Right cardiac atrium (tissue), 5 donors: ENCODE measurements around the gene INPP5D. TPM values are rescaled to one million over a fixed set of nuclear protein-coding genes. Genes with fewer than 3 reads are reported as not detected.
"Not testable (repeated sequence)": the region's sequence is repeated elsewhere in the genome, so short reads cannot be mapped to it uniquely, and the experiment has no call there.

Experiments used
- ATAC-seq, 2 donors: fragments of 200-7000 bp; cut with Tn5 transposase; one replicate each; pipeline versions ENCODE4 v1.8.0 to v1.9.1; 2020; ENCODE audit warnings: moderate library complexity in 2 of 2, mild to moderate bottlenecking in 1 of 2
- DNase-seq, 3 donors: peaks; one replicate each; pipeline ENCODE4 v3.0.0-alpha.2; 2020
- H3K27ac ChIP-seq: one replicate; pipeline ENCODE4 v1.5.1; 2013; ENCODE audit warnings: mild to moderate bottlenecking, low read length, control low read depth, moderate library complexity
- H3K27me3 ChIP-seq: one replicate; pipeline ENCODE4 v1.6.1; 2013; ENCODE audit not compliant: control insufficient read depth, insufficient read depth
- H3K4me1 ChIP-seq: one replicate; pipeline ENCODE4 v1.6.1; 2013; ENCODE audit warnings: low read length; ENCODE audit not compliant: control insufficient read depth, insufficient read depth
- H3K4me3 ChIP-seq: one replicate; pipeline ENCODE4 v1.5.1; 2013; ENCODE audit warnings: low read length, control low read depth
- H3K9me3 ChIP-seq: one replicate; pipeline ENCODE4 v1.6.1; 2013; ENCODE audit warnings: low read length; ENCODE audit not compliant: control insufficient read depth
- WGBS: extraction: QIAGEN DNeasy Blood & Tissue Kit; methylation state at CpG from one replicate; pipeline ENCODE4 v1.1.7; 2013; 5-methylcytosine and 5-hydroxymethylcytosine counted together
- intact Hi-C, 4 donors: fragments of 100-400 bp; cut with DNase I; formaldehyde crosslinking; loops; one replicate each; pipeline versions ENCODE4 v1.11.0 to v1.14.0; 2022 to 2023
- polyA plus RNA-seq: library from polyadenylated mRNA; stranded (reverse); fragments of 200-250 nt; gene quantifications from one replicate; pipeline ENCODE4 v1.2.3, GENCODE V29; 2013
- total RNA-seq, 4 donors: library from RNA; stranded (reverse); fragmentation: NEBNext Ultra II Directional; extraction: Animal tissue kit (Norgen Biotek cat#: 25700); gene quantifications; one replicate each; pipeline ENCODE4 v1.2.1, GENCODE V29; 2021
- donor health status: healthy with polysubstance abuse.
- donor health status: DM: no; HTN: yes; CAD: no.
- donor health status: DM: no; HTN: no; CAD: no.
- donor health status: DM: no; HTN: yes; CAD: no; lungs with severe emphysema.
- donor health status: DM: yes; HTN: yes; CAD: no.

The INPP5D gene
- total and polyA plus RNA-seq, 5 donors: 3.6 to 7.8 (median 6.9) TPM

- Histone ChIP-seq H3K27me3 (no peaks in the 10 kb centered on the region), H3K4me3 (no peak overlapping the region), H3K9me3 (no peaks in the 10 kb centered on the region), H3K4me1 (no peaks in the 10 kb centered on the region), H3K27ac (no peak overlapping the region)
- no peak for DNase-seq
- WGBS: 92% methylated on average over 8 of the region's 8 CpGs
- no peak for ATAC-seq
- intact Hi-C loops: no loop called here
Measured at GRCh38 chr2:233185963-233186362, 125.8 kb downstream of the INPP5D start.

GRCh38 chr2:233186851-233187250, 126.7 kb downstream of the INPP5D start:
- Histone ChIP-seq H3K27me3 (no peaks in the 10 kb centered on the region), H3K9me3 (no peaks in the 10 kb centered on the region), H3K4me1 (no peaks in the 10 kb centered on the region), H3K27ac (no peak overlapping the region), H3K4me3 (no peak overlapping the region)
- 93% methylated on average over 5 of the region's 5 CpGs for WGBS
- DNase-seq (no peak), ATAC-seq (no peak)
- intact Hi-C loops: no loop called here

GRCh38 chr2:233189025-233189424, 128.9 kb downstream of the INPP5D start:
- H3K4me1 ChIP-seq: no peaks in the 10 kb centered on the region
- no peaks in the 10 kb centered on the region for H3K27me3 ChIP-seq
- WGBS: 85% methylated on average over 8 of the region's 8 CpGs
- ATAC-seq: peak in 1 of 2 donors; percentile 22
- no peak overlapping the region for H3K27ac ChIP-seq
- DNase-seq: no peak
- intact Hi-C loops: no loop called here
- no peak overlapping the region for H3K4me3 ChIP-seq
- H3K9me3 ChIP-seq: no peaks in the 10 kb centered on the region

- H3K27ac ChIP-seq, H3K27me3 ChIP-seq, intact Hi-C loops, H3K4me3 ChIP-seq, DNase-seq, H3K4me1 ChIP-seq, H3K9me3 ChIP-seq, ATAC-seq: not testable (repeated sequence)
- WGBS: 81% methylated on average over 2 of the region's 2 CpGs
Measured at GRCh38 chr2:233191016-233191415, 130.9 kb downstream of the INPP5D start.

GRCh38 chr2:233193738-233194137, 133.6 kb downstream of the INPP5D start:
- Histone ChIP-seq H3K9me3 (no peaks in the 10 kb centered on the region), H3K27me3 (no peaks in the 10 kb centered on the region), H3K27ac (no peak overlapping the region), H3K4me1 (no peaks in the 10 kb centered on the region), H3K4me3 (no peak overlapping the region)
- 63% methylated on average over 11 of the region's 11 CpGs for WGBS
- ATAC-seq: no peak
- intact Hi-C loops: no loop called here
- DNase-seq: no peak

GRCh38 chr2:233195027-233195426, 134.9 kb downstream of the INPP5D start:
- Histone ChIP-seq H3K27me3 (no peaks in the 10 kb centered on the region), H3K4me1 (no peaks in the 10 kb centered on the region), H3K9me3 (no peaks in the 10 kb centered on the region), H3K4me3 (no peak overlapping the region), H3K27ac (no peak overlapping the region)
- ATAC-seq (no peak), DNase-seq (no peak)
- WGBS: 95% methylated on average over 5 of the region's 5 CpGs
- intact Hi-C loops: no loop called here

GRCh38 chr2:233197022-233197421, 136.9 kb downstream of the INPP5D start:
- 71% methylated on average over 6 of the region's 6 CpGs for WGBS
- no peaks in the 10 kb centered on the region for H3K9me3 ChIP-seq
- H3K4me3 ChIP-seq: no peak overlapping the region
- intact Hi-C loops: no loop called here
- H3K27me3 ChIP-seq: no peaks in the 10 kb centered on the region
- no peaks in the 10 kb centered on the region for H3K4me1 ChIP-seq
- DNase-seq: no peak
- no peak overlapping the region for H3K27ac ChIP-seq
- ATAC-seq: no peak

GRCh38 chr2:233198026-233198425, 137.9 kb downstream of the INPP5D start:
- Histone ChIP-seq H3K9me3 (no peaks in the 10 kb centered on the region), H3K4me1 (no peaks in the 10 kb centered on the region), H3K27ac (no peak overlapping the region), H3K4me3 (no peak overlapping the region), H3K27me3 (no peaks in the 10 kb centered on the region)
- WGBS: 85% methylated on average over 12 of the region's 12 CpGs
- intact Hi-C loops: no loop called here
- DNase-seq: no peak
- ATAC-seq: no peak

- no peak overlapping the region for H3K4me3 ChIP-seq
- intact Hi-C loops: no loop called here
- no peaks in the 10 kb centered on the region for H3K27me3 ChIP-seq
- DNase-seq: no peak
- ATAC-seq: no peak
- H3K9me3 ChIP-seq: no peaks in the 10 kb centered on the region
- no peaks in the 10 kb centered on the region for H3K4me1 ChIP-seq
- H3K27ac ChIP-seq: no peak overlapping the region
- WGBS: 76% methylated on average over 10 of the region's 10 CpGs
Measured at GRCh38 chr2:233199870-233200269, 139.7 kb downstream of the INPP5D start.

- DNase-seq, H3K4me1 ChIP-seq, H3K4me3 ChIP-seq, ATAC-seq, H3K27me3 ChIP-seq, H3K27ac ChIP-seq, intact Hi-C loops, H3K9me3 ChIP-seq: not testable (repeated sequence)
- WGBS: 96% methylated on average over 5 of the region's 5 CpGs
Measured at GRCh38 chr2:233200790-233201189, 140.6 kb downstream of the INPP5D start.

- intact Hi-C loops: no loop called here
- no peak for DNase-seq
- Histone ChIP-seq H3K4me3 (no peak overlapping the region), H3K27me3 (no peaks in the 10 kb centered on the region), H3K9me3 (no peaks in the 10 kb centered on the region), H3K4me1 (no peaks in the 10 kb centered on the region), H3K27ac (no peak overlapping the region)
- WGBS: 91% methylated on average over 15 of the region's 15 CpGs
- no peak for ATAC-seq
Measured at GRCh38 chr2:233201258-233202013, 141.3 kb downstream of the INPP5D start.

GRCh38 chr2:233202531-233202944, 142.4 kb downstream of the INPP5D start:
- 70% methylated on average over 5 of the region's 5 CpGs for WGBS
- intact Hi-C loops: no loop called here
- H3K27ac ChIP-seq: no peak overlapping the region
- no peak overlapping the region for H3K4me3 ChIP-seq
- DNase-seq: no peak
- H3K27me3 ChIP-seq: no peaks in the 10 kb centered on the region
- no peaks in the 10 kb centered on the region for H3K4me1 ChIP-seq
- ATAC-seq: peak; percentile 21 to 35
- no peaks in the 10 kb centered on the region for H3K9me3 ChIP-seq
